ENCODE measurements around the gene DYNC2I2.
"Not testable (repeated sequence)": the region's sequence is repeated elsewhere in the genome, so short reads cannot be mapped to it uniquely, and the experiment has no call there.

Gene DYNC2I2

DNA sequence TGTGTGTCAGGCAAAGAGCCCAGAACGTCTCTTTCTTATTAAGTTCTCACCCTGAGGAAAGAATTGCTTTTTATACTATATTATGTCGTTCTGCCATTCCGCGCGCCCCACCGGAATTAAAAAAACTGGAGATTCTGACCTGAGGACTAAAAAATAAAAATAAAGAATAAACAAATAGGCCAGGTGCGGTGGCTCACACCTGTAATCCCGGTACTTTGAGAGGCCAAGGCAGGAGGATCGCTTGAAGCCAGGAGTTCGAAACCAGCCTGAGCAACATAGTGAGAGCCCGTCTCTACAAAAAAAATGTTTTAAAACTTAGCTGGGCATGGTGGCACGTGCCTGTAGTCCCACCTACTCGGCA is 677 bp upstream of the DYNC2I2 start:
- ATAC-seq (no peak), DNase-seq (no peak)
- H3K4me1 Mint-ChIP-seq: peaks cover 4% of the 10 kb centered on the region
- H3K27me3 Mint-ChIP-seq: no peaks in the 10 kb centered on the region
- peak overlapping the region; percentile 94 to 96 for H3K4me3 Mint-ChIP-seq
- H3K9me3 Mint-ChIP-seq: no peaks in the 10 kb centered on the region
- H3K27ac Mint-ChIP-seq: peak overlapping the region; percentile 100

DNA sequence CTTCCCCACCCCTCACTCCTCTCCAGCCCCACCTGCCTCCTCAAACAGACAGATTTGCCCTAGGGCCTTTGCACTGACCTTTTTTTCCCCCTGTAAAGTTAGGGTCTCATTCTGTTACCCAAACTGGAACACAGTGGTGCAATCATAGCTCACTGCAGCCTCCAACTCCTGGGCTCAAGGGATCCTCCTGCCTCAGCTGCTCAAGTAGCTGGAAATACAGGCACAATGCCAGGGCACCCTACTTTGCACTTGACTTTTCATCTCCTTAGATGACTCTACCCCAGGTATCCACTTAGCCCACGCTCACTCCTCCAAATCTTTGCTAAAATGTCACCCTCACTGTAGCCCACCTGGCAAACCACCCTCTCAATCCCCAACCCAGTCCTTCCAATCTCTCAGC is 2.2 kb downstream of the DYNC2I2 start:
- H3K9me3 Mint-ChIP-seq: no peaks in the 10 kb centered on the region
- H3K27ac Mint-ChIP-seq: no peak overlapping the region
- DNase-seq (no peak), ATAC-seq (no peak)
- H3K4me1 Mint-ChIP-seq: peaks cover 4% of the 10 kb centered on the region
- no peak overlapping the region for H3K4me3 Mint-ChIP-seq
- no peaks in the 10 kb centered on the region for H3K27me3 Mint-ChIP-seq

DNA sequence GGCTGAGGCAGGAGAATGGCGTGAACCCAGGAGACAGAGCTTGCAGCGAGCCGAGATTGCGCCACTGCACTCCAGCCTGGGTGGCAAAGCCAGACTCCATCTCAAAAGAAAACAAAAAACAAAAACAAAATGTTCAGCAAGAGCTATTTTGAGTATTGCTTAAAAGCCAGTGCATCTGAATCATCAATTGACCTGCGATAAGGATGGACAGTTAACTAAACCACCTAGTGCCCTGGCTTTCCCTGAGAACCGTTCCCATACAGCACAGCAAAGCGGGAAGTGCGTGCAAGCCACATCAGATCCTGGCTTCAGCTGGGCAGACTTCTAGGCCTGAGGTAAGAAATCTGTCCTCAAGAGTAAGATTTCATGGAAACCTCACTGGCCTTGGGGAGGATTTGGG is 2.7 kb downstream of the DYNC2I2 start:
- Mint-ChIP-seq H3K4me1 (peaks cover 4% of the 10 kb centered on the region), H3K9me3 (no peaks in the 10 kb centered on the region), H3K27ac (no peak overlapping the region), H3K27me3 (no peaks in the 10 kb centered on the region), H3K4me3 (no peak overlapping the region)
- no peak for ATAC-seq
- DNase-seq: no peak

DNA sequence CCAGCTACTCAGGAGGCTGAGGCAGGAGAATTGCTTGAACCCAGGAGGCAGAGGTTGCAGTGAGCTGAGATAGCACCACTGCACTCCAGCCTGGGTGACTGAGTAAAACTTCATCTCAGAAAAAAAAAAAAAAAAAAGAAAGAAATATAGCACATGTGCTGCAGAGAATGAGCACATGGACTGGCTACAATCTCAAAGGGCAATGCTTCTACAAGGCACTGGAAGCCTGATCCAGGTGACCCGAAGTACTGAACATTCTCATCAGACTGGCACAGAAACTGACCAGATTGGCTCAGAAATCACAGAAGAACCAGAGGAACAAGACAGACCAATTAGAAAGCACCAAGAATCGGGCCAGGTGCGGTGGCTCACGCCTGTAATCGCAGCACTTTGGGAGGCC is 4.8 kb downstream of the DYNC2I2 start:
- peaks cover 4% of the 10 kb centered on the region for H3K4me1 Mint-ChIP-seq
- DNase-seq (no peak), ATAC-seq (no peak)
- H3K27me3 Mint-ChIP-seq: no peaks in the 10 kb centered on the region
- no peaks in the 10 kb centered on the region for H3K9me3 Mint-ChIP-seq
- no peak overlapping the region for H3K27ac Mint-ChIP-seq
- no peak overlapping the region for H3K4me3 Mint-ChIP-seq

- not testable (repeated sequence) for H3K27me3 Mint-ChIP-seq, H3K4me3 Mint-ChIP-seq, H3K4me1 Mint-ChIP-seq, H3K9me3 Mint-ChIP-seq, H3K27ac Mint-ChIP-seq
- DNase-seq: peak; percentile 68 to 77
- ATAC-seq: peak; percentile 100
These were observed 8.4 kb downstream of the DYNC2I2 start for GRCh38 chr9:128648206-128648605.

GRCh38 chr9:128643519-128644300 is 12.9 kb downstream of the DYNC2I2 start:
- H3K27me3 Mint-ChIP-seq: no peaks in the 10 kb centered on the region
- ATAC-seq (no peak), DNase-seq (no peak)
- no peaks in the 10 kb centered on the region for H3K9me3 Mint-ChIP-seq
- no peak overlapping the region for H3K27ac Mint-ChIP-seq
- H3K4me1 Mint-ChIP-seq: peaks cover 6% of the 10 kb centered on the region
- H3K4me3 Mint-ChIP-seq: no peak overlapping the region

- peak overlapping the region in 1 of 2 donors; percentile 50 for H3K27ac Mint-ChIP-seq
These were observed 13.9 kb downstream of the DYNC2I2 start for GRCh38 chr9:128642675-128643245.

GRCh38 chr9:128640603-128641002 is 16.0 kb downstream of the DYNC2I2 start:
- DNase-seq (no peak), ATAC-seq (no peak)
- Mint-ChIP-seq H3K9me3 (no peaks in the 10 kb centered on the region), H3K27ac (no peak overlapping the region), H3K4me1 (peaks cover 6% of the 10 kb centered on the region), H3K4me3 (no peak overlapping the region), H3K27me3 (no peaks in the 10 kb centered on the region)

More at GRCh38 chr9:128642675-128643245, 13.9 kb downstream of the DYNC2I2 start:
- Mint-ChIP-seq H3K9me3 (no peaks in the 10 kb centered on the region), H3K4me1 (peaks cover 6% of the 10 kb centered on the region), H3K27me3 (no peaks in the 10 kb centered on the region), H3K4me3 (no peak overlapping the region)
- no peak for DNase-seq
- no peak for ATAC-seq

DNA sequence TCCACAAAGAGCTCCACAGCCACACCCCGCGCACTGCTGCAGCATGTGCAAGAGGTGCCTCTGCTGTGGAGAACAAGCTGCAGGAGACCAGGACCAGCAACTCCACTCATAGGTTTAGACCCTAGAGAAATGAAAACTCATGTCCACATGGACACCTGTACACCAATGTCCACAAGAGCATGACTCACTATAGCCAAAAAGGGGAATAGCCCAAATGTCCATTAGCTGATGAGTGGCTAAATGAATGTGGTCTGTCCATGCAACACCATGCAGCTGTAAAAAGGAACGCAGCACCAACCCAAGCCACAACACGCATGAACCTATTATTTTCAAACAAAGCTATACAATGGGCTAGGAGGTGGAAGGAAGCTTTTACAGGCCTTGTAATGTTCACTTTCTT is 18.1 kb downstream of the DYNC2I2 start:
- no peaks in the 10 kb centered on the region for H3K27me3 Mint-ChIP-seq
- H3K27ac Mint-ChIP-seq: no peak overlapping the region
- ATAC-seq: no peak
- no peak for DNase-seq
- H3K4me1 Mint-ChIP-seq: peaks cover 3% of the 10 kb centered on the region
- no peaks in the 10 kb centered on the region for H3K9me3 Mint-ChIP-seq
- no peak overlapping the region for H3K4me3 Mint-ChIP-seq

- Mint-ChIP-seq H3K27ac (no peak overlapping the region), H3K4me3 (no peak overlapping the region), H3K9me3 (no peaks in the 10 kb centered on the region), H3K27me3 (no peaks in the 10 kb centered on the region), H3K4me1 (no peaks in the 10 kb centered on the region)
- ATAC-seq (no peak), DNase-seq (no peak)
These were observed 19.0 kb downstream of the DYNC2I2 start for GRCh38 chr9:128637656-128638055.

GRCh38 chr9:128636556-128637530 is 19.8 kb downstream of the DYNC2I2 start:
- no peak overlapping the region for H3K27ac Mint-ChIP-seq
- no peak overlapping the region for H3K4me3 Mint-ChIP-seq
- H3K27me3 Mint-ChIP-seq: no peaks in the 10 kb centered on the region
- H3K9me3 Mint-ChIP-seq: no peaks in the 10 kb centered on the region
- no peak for ATAC-seq
- DNase-seq: no peak
- H3K4me1 Mint-ChIP-seq: no peaks in the 10 kb centered on the region

GRCh38 chr9:128636024-128636390 is 20.6 kb downstream of the DYNC2I2 start:
- ATAC-seq (peak; percentile 22), DNase-seq (no peak)
- Mint-ChIP-seq H3K27ac (no peak overlapping the region), H3K27me3 (no peaks in the 10 kb centered on the region), H3K4me1 (no peaks in the 10 kb centered on the region), H3K4me3 (no peak overlapping the region), H3K9me3 (no peaks in the 10 kb centered on the region)

DNA sequence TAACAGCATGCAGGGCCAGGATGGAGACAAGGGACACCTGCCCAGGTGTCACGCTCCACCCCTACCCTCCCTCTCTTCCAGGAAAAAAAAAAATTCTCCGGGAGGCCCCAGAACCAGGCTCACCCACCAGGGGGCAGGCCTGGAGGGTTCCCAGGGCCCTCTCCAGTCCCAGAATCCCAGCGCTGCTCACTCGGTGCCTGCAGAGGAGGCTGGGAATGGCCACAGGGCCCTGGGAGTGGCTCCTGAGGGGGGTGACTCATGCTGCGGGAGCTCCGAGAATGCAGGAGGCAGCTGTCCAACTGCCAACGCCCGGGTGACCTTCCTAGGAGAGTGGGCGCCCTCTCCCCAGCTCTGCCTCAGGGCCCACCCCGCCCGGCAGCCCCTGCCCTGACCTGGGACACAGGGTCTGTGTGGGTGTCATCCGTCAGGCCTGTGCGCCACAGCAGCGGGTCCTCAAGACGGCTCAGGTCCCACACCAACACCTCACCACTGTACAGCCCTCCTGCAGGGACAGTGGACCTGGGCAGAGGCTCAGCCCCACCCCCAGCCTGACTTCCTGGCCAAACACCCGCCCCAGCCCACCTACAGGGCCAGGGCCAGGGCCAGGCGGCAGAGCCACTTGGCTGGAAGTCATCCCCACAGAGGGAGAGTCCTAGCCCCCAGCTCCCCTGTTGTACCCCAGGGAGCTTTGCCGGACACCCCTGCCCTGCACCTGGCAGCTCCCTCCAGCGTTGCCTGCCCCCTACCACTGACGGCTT is 21.2 kb downstream of the DYNC2I2 start:
- no peak overlapping the region for H3K4me3 Mint-ChIP-seq
- H3K9me3 Mint-ChIP-seq: no peaks in the 10 kb centered on the region
- DNase-seq: no peak
- no peaks in the 10 kb centered on the region for H3K27me3 Mint-ChIP-seq
- H3K27ac Mint-ChIP-seq: no peak overlapping the region
- peak; percentile 45 for ATAC-seq
- no peaks in the 10 kb centered on the region for H3K4me1 Mint-ChIP-seq

GRCh38 chr9:128634651-128635262 is 21.9 kb downstream of the DYNC2I2 start:
- Mint-ChIP-seq H3K27me3 (no peaks in the 10 kb centered on the region), H3K9me3 (no peaks in the 10 kb centered on the region), H3K27ac (peak overlapping the region in 1 of 2 donors; percentile 72), H3K4me1 (no peaks in the 10 kb centered on the region), H3K4me3 (no peak overlapping the region)
- ATAC-seq (peak; percentile 41), DNase-seq (no peak)

DNA sequence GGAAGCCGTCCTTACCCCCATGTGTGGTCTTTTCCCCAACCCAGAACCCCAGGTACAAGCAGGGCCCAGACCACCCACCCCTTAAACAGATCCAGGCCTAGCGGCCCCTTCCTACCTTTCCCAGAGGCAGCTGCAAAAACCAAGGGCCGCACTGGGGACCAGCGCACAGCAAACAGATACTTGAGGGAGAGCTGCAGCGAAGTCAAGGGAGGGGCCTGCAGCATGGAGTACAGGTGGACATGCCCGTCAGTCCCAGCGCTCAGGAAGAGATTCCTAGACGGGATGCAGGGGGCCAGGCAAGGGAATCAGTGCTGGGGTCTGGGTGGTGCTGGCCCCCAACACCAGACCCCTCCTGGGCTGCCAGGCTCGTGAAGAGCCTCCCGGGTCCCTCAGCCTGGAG is 22.5 kb downstream of the DYNC2I2 start:
- no peak overlapping the region for H3K27ac Mint-ChIP-seq
- DNase-seq (no peak), ATAC-seq (no peak)
- no peaks in the 10 kb centered on the region for H3K27me3 Mint-ChIP-seq
- no peak overlapping the region for H3K4me3 Mint-ChIP-seq
- no peaks in the 10 kb centered on the region for H3K4me1 Mint-ChIP-seq
- H3K9me3 Mint-ChIP-seq: no peaks in the 10 kb centered on the region
